ENCODE data around the gene ACOT11. TPM values are rescaled to one million over a fixed set of nuclear protein-coding genes. Genes with fewer than 3 reads are reported as not detected.

ACOT11 gene
- total and polyA plus RNA-seq, 2 of the 13 experiments (the other 11 are each of a cell fraction or from before 2014, with no cell fraction given): 2.6 to 3.3 TPM

DNA sequence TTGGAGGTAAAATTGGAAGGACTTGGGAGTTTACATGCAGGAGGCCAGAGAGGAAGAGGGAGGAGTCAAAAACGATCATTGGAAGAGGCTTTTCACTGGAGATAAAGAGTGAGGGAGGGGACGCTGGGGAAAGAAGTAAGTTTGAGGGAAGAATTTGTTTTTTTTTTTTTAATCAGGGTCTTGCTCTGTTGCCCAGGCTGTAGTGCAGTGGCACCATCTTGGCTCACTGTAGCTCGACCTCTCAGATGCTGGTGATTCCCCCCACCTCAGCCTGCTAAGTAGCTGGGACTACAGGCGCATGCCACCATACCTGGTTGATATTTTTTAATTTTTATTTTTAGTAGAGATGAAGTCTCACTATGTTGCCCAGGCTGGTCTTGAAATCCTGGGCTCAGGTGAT, 92.3 kb downstream of the ACOT11 start:
- CTCF ChIA-PET (ENCODE audit: low intra/inter-chr PET ratio, low total read pairs): no interaction called here
- in situ Hi-C loops (cut with HindIII; ENCODE audit: extremely low pct_ligation_motif_present, low pct_unique_long_range_greater_than_20kb): no loop called here

DNA sequence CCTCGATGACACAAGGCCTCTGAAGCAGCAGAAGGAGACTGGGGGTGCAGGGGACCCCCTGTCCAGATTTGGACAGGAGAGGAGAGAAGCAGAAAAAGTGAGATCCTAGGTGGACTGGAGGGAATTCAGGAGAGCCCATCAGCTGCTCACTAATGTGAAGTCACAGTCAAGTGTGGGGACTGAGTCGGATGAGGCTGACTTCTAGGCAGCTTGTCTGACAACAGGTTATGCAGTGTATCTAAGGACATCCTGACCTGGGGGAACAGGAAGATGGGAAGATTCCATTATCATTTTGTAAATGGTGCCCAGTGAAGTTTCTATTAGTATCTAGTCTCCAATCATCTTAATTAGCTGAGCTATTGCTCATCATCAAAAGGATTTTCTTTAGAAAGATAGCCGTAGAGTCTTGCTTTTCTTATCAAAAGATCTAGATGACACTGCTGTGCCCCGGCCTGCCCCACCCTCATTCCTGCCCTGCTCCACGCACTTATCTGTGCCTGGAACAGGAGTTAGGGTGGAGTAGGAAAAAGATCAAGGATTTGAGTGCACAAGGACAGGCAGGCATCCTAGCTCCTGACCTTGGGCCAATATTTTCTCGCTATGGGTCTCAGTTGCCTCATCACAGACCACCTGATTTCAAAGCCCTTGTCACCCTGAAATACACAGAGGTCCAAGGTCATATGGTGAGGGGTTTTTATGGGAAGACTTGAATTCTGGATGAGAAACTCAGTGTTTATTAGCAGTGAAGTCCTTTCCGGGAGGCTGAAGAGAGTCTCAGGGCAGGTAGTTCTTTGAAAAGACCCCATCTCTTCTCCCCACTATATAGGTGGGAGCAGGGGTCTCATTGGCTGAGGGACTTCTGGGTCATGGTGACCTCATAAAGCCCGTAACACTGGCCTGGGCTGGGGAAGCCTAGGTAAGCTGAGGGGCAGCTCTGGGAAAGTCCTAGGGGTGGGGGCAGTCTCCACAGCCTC, 93.1 kb downstream of the ACOT11 start, which contains the start of gene MROH7:
Gene MROH7 (plus strand): TSS at position 924 of the 974 bp plus-strand sequence. CDS start 11,141 bp downstream, outside the sequence.
- Histone ChIP-seq H3K27ac (ENCODE audit: extremely low read length, insufficient read depth, low read length) (no peak within 1 kb of the TSS), H3K36me3 (replicated peaks in 1 of 2; ENCODE audit: control insufficient read depth in 1 of 2, insufficient read depth in 2 of 2, low read length in 2 of 2) (no peaks in the 10 kb centered on the region), H3K4me2 (ENCODE audit: low read depth, low read length) (no peak within 1 kb of the TSS), H4K20me1 (ENCODE audit: insufficient read depth, low read length) (no peaks in the 10 kb centered on the region), H3K9ac (ENCODE audit: insufficient read depth, low read depth, low read length) (no peak within 1 kb of the TSS; the same call in 1 of the 2 replicates), H3K27me3 (ENCODE audit: control insufficient read depth in 1 of 2, insufficient read depth in 2 of 2, low read length in 2 of 2) (no peaks in the 10 kb centered on the region; a peak in 1 of 5 replicates), H3K4me1 (ENCODE audit: insufficient read depth, low read length) (peaks cover 54% of the 10 kb centered on the region), H2AFZ (ENCODE audit: low read length) (no peak within 1 kb of the TSS), H3K79me2 (ENCODE audit: insufficient read depth, low read length) (no peaks in the 10 kb centered on the region), H3K9me3 (ENCODE audit: low read length) (peaks cover 16% of the 10 kb centered on the region), H3K4me3 (replicated peaks in 1 of 3; ENCODE audit: insufficient read depth in 1 of 3, low read depth in 2 of 3, low read length in 3 of 3) (no peak within 1 kb of the TSS)
- CTCF ChIA-PET (ENCODE audit: low intra/inter-chr PET ratio, low total read pairs): no interaction called here
- intact Hi-C loops (cut with micrococcal nuclease; ENCODE audit: unreplicated experiment): no loop called here
- no TSS peak for BruUV-seq (replicated peaks)
- in situ Hi-C loops (cut with HindIII; ENCODE audit: extremely low pct_ligation_motif_present, low pct_unique_long_range_greater_than_20kb): no loop called here
- ATAC-seq (peak; percentile 52), FAIRE-seq (no peak), DNase-seq (ENCODE audit: low spot score) (no peak)
- POLR2A ChIA-PET: no interaction called here
- TF ChIP-seq FOXK1 (CRISPR knock-in tag; IDR thresholded peaks at IDR 0.05; ENCODE audit: borderline replicate concordance, low read depth): no peak
- TF ChIP-seq CREB1 (IDR thresholded peaks at IDR 0.05): no peak
- peak; percentile 14; the same call in 1 of the 2 replicates for TF ChIP-seq CREB1 (CRISPR knock-in tag; IDR thresholded peaks at IDR 0.05)
- TF ChIP-seq HNF4A (CRISPR knock-in tag; IDR thresholded peaks at IDR 0.05): peak; percentile 22; the same call in 1 of the 2 replicates
- WGBS (ENCODE audit: low lambda C conversion rate): 7% methylated on average over 7 of the region's 8 CpGs

More for the DNA sequence above, 92.3 kb downstream of the ACOT11 start:
- Histone ChIP-seq H3K27me3 (ENCODE audit: control insufficient read depth in 1 of 2, insufficient read depth in 2 of 2, low read length in 2 of 2) (no peaks in the 10 kb centered on the region; a peak in 1 of 5 replicates), H3K9ac (ENCODE audit: insufficient read depth, low read depth, low read length) (no peak overlapping the region), H2AFZ (ENCODE audit: low read length) (no peak overlapping the region), H3K4me2 (ENCODE audit: low read depth, low read length) (peak overlapping the region; percentile 61), H3K4me1 (ENCODE audit: insufficient read depth, low read length) (peaks cover 54% of the 10 kb centered on the region), H3K4me3 (replicated peaks in 1 of 3; ENCODE audit: insufficient read depth in 1 of 3, low read depth in 2 of 3, low read length in 3 of 3) (no peak overlapping the region), H3K27ac (ENCODE audit: extremely low read length, insufficient read depth, low read length) (no peak overlapping the region), H4K20me1 (ENCODE audit: insufficient read depth, low read length) (no peaks in the 10 kb centered on the region), H3K79me2 (ENCODE audit: insufficient read depth, low read length) (no peaks in the 10 kb centered on the region), H3K36me3 (replicated peaks in 1 of 2; ENCODE audit: control insufficient read depth in 1 of 2, insufficient read depth in 2 of 2, low read length in 2 of 2) (no peaks in the 10 kb centered on the region), H3K9me3 (ENCODE audit: low read length) (peaks cover 16% of the 10 kb centered on the region)
- POLR2A ChIA-PET: no interaction called here
- DNase-seq (ENCODE audit: low spot score) (no peak), ATAC-seq (no peak), FAIRE-seq (no peak)
- WGBS (ENCODE audit: low lambda C conversion rate): 35% methylated on average over 4 of the region's 4 CpGs
- BruUV-seq (replicated peaks): no TSS peak
- TF ChIP-seq ZNF121 (CRISPR knock-in tag; IDR thresholded peaks at IDR 0.05) (0 out of 2 replicates have a peak, but pooled peaks have one; percentile 29), TMF1 (CRISPR knock-in tag; IDR thresholded peaks at IDR 0.05; ENCODE audit: low read depth) (no peak), NCOR1 (IDR thresholded peaks at IDR 0.05; ENCODE audit: borderline replicate concordance, low read length) (no peak)
- intact Hi-C loops (cut with micrococcal nuclease; ENCODE audit: unreplicated experiment): no loop called here

All from HepG2 (cell line).